ENCODE measurements around the gene GNB2.
A peak's percentile ranks its signal among the peaks of the same experiment; 100 is the strongest.
"Not testable (repeated sequence)": the region's sequence is repeated elsewhere in the genome, so short reads cannot be mapped to it uniquely, and the experiment has no call there.

GNB2 gene

GRCh38 chr7:100705320-100705752, 31.8 kb downstream of the GNB2 start:
- peak; percentile 89 for DNase-seq

DNA sequence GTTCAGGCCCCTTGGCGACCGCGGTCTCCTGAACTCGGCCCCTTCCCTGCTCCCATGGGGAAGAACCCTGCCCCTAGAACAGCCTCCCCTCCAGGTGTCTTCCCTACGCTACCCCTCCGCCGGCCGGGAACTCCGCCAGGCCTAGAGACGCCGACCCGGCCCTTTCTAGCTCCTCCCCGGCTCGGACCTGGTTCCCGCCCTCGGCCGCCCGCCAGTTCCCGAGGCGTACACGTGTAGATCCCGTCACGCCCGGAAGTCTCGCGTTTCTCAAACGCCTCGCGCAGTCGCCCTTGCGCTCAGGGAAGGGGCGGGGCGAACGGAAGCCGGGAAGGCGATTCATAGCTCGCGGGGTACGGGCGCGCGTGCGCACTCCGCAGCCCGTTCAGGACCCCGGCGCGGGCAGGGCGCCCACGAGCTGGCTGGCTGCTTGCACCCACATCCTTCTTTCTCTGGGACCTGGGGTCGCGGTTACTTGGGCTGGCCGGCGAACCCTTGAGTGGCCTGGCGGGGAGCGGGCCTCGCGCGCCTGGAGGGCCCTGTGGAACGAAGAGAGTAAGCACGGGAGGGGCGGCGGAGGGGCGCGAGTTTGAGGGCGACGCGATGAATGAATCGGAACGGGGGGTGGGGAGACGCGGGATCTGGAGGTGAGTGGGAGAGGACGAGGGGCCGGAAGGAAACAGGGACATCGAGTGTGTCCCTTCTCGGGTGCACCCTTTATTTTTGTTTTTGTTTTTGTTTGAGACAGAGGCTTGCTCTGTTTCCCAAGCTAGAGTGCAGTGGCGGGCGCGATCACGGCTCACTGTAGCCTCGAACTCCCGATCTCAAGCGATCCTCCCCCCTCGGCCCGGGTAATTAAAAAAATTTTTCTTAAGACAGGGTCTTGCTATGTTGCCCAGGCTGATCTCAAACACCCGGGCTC, 32.5 kb downstream of the GNB2 start, which contains the start of gene POP7:
Gene POP7, plus strand, starts transcription at position 369 of the 919 bp plus-strand sequence. CDS start 710 bp downstream, outside the sequence.
- DNase-seq = peak; percentile 100

GRCh38 chr7:100706672-100707311, 33.3 kb downstream of the GNB2 start:
- DNase-seq = no peak

GRCh38 chr7:100708395-100708794, 34.9 kb downstream of the GNB2 start:
- DNase-seq = no peak

GRCh38 chr7:100710452-100710851, 36.9 kb downstream of the GNB2 start:
- no peak for DNase-seq

GRCh38 chr7:100711369-100711768, 37.8 kb downstream of the GNB2 start:
- no peak for DNase-seq

DNA sequence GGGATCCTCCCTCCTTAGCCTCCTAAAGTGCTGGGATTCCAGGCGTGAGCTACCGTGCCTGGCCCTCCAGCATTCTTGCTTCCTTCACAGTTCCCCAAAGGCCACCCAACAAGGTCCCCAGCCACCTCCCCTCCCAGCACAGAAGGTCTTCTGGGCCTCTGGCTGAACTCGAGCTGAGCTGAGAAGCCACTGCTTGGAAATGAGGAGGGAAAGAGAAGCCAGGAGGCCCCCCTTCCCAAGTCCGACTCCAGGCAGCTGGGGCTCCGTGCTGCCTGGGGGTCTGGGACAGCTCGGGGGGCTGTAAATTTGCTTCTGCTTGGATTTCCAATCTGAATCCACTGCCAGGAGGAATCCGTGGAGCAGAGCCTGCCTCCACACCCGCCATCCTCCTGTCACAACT, 41.2 kb downstream of the GNB2 start:
- DNase-seq = no peak

DNA sequence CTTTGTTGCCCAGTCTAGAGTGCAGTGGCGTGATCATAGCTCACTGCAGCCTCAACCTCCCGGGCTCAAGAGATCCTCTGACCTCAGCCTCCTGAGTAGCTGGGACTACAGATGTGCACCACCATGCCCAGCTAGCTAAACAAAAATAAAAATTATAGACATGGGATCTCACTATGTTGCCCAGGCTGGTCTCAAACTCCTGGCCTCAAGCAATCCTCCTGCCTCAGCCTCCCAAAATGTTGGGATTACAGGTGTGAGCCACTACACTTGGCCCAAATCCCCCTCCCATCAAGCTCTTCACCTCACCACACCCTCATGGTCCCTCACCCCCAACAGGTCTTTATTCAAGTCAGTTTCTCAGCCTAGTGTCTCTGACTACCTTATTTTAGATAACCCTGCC, 43.5 kb downstream of the GNB2 start:
- not testable (repeated sequence) for DNase-seq

- DNase-seq = no peak
Measured at GRCh38 chr7:100719523-100720278, 46.2 kb downstream of the GNB2 start.

GRCh38 chr7:100720279-100720670, 46.7 kb downstream of the GNB2 start, which contains the start of gene EPO:
TSS of gene EPO (plus strand) at chr7:100720468. CDS start at chr7:100720981, 513 bp downstream.
- no peak for DNase-seq

DNA sequence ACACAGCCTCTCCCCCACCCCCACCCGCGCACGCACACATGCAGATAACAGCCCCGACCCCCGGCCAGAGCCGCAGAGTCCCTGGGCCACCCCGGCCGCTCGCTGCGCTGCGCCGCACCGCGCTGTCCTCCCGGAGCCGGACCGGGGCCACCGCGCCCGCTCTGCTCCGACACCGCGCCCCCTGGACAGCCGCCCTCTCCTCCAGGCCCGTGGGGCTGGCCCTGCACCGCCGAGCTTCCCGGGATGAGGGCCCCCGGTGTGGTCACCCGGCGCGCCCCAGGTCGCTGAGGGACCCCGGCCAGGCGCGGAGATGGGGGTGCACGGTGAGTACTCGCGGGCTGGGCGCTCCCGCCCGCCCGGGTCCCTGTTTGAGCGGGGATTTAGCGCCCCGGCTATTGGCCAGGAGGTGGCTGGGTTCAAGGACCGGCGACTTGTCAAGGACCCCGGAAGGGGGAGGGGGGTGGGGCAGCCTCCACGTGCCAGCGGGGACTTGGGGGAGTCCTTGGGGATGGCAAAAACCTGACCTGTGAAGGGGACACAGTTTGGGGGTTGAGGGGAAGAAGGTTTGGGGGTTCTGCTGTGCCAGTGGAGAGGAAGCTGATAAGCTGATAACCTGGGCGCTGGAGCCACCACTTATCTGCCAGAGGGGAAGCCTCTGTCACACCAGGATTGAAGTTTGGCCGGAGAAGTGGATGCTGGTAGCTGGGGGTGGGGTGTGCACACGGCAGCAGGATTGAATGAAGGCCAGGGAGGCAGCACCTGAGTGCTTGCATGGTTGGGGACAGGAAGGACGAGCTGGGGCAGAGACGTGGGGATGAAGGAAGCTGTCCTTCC, 47.3 kb downstream of the GNB2 start:
- no peak for DNase-seq

GRCh38 chr7:100721505-100721812, 47.9 kb downstream of the GNB2 start:
- DNase-seq = no peak

DNA sequence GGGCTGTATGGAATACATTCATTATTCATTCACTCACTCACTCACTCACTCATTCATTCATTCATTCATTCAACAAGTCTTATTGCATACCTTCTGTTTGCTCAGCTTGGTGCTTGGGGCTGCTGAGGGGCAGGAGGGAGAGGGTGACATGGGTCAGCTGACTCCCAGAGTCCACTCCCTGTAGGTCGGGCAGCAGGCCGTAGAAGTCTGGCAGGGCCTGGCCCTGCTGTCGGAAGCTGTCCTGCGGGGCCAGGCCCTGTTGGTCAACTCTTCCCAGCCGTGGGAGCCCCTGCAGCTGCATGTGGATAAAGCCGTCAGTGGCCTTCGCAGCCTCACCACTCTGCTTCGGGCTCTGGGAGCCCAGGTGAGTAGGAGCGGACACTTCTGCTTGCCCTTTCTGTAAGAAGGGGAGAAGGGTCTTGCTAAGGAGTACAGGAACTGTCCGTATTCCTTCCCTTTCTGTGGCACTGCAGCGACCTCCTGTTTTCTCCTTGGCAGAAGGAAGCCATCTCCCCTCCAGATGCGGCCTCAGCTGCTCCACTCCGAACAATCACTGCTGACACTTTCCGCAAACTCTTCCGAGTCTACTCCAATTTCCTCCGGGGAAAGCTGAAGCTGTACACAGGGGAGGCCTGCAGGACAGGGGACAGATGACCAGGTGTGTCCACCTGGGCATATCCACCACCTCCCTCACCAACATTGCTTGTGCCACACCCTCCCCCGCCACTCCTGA, 49.1 kb downstream of the GNB2 start:
- no peak for DNase-seq

GRCh38 chr7:100723732-100724275, 50.3 kb downstream of the GNB2 start:
- no peak for DNase-seq

DNA sequence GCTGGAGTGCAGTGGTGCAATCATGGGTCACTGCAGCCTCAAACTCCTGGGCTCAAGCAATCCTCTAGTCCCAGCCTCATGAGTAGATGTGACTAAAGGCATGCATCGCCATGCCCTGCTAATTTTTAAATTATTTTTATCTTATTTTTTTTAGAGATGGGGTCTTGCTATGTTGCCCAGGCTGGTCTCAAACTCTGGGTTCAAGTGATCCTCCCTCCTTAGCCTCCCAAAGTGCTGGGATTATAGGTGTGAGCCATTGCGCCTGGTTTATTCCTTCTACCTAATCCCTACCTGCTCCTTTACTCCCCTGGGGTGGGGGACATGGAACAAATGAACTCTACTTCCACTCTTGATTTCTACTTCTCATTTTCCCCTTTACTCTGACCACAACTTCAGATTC, 50.8 kb downstream of the GNB2 start:
- DNase-seq = not testable (repeated sequence)

DNA sequence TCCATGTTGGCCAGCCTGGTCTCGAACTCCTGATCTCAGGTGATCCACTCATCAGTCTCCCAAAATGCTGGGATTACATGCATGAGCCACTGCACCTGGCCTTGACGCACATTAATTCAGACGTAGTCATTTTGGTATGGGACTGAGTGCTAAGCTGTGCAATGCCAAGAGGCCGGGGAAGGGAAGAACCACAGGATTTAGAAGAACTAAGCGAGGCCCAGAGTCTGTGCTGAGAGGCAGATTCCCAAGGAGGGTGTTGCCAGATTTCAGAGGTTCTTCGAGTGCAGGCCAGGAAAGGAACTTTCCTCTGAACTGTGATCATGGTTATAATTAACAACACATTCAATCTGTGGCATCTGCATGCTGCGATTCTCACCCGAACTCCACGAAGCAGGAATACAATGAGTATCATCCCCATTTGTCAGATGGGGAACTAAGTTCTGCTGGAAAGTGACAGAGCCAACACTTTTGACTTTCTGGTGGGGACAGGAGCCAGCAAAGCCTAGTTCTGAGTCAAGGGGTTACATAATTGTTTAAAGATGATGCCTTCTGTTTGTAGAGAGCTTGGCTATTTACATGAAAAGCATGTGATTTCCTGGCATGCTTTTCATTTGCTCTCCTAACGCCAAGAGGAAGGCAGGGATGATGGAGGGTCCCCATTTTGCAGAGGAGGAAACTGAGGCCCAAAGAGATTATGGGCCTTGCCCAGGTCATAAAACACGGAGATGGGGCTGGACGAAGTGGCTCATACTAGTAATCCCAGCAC, 53.6 kb downstream of the GNB2 start:
- DNase-seq = no peak

DNA sequence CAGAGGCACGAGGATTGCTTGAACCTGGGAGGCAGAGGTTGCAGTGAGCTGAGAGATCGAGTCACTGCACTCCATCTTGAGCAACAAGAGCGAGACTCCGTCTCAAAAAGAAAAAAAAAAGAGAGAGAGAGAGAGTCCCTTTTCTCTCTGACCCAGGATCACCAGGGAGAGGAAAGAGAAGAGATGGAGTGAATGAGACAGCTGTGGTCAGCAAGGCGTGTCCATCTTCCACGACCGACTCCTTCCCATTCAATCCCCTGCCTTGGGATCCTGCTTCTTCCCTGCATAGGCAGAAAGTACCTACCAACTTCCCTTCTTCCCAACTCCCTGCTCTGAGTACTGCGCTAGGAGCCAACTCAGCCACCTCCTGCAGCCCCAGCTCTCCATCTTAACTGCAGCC, 54.7 kb downstream of the GNB2 start:
- no peak for DNase-seq

Measured in activated CD4-positive, alpha-beta T cell treated with anti-CD3 and anti-CD28 coated beads for 48 hours (primary cell).